GM18870 (cell line): ENCODE data around the gene KRTAP5-1.
"Not testable (repeated sequence)": the region's sequence is repeated elsewhere in the genome, so short reads cannot be mapped to it uniquely, and the experiment has no call there.

Source experiments
- ATAC-seq: cut with Tn5 transposase; IDR thresholded peaks from one replicate; pipeline ENCODE4 v1.9.1; 2021; ENCODE audit warnings: moderate library complexity; ENCODE audit not compliant: unreplicated experiment

KRTAP5-1 gene, protein sequence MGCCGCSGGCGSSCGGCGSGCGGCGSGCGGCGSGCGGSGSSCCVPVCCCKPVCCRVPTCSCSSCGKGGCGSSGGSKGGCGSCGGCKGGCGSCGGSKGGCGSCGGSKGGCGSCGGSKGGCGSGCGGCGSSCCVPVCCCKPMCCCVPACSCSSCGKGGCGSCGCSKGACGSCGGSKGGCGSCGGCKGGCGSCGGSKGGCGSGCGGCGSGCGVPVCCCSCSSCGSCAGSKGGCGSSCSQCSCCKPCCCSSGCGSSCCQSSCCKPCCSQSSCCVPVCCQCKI

GRCh38 chr11:1584661-1585370 is at the start of gene KRTAP5-1:
Gene KRTAP5-1 (minus strand): TSS chr11:1585283. CDS start chr11:1585249, 34 bp downstream.
- not testable (repeated sequence) for ATAC-seq

DNA sequence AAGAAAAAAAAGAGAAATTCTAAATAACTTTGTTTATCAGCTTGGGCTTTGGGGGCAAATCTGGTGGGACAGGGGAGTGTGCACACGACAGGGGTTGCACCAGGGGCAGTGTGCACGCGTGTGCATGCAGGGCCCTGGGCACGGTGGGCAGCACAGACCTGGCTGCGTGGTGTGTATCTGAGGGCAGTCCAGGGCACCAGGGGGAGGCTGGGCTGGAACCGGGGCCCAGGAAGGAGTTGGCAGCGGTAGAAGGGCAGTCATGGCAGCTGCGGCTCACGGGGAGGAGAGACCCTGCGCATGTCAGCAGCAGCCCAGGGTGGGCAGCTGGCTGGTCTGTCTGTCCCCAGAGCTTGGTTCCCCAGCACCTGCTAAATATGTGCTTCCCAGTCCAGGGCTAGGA is 48.8 kb upstream of the KRTAP5-1 start:
- ATAC-seq, result no peak

DNA sequence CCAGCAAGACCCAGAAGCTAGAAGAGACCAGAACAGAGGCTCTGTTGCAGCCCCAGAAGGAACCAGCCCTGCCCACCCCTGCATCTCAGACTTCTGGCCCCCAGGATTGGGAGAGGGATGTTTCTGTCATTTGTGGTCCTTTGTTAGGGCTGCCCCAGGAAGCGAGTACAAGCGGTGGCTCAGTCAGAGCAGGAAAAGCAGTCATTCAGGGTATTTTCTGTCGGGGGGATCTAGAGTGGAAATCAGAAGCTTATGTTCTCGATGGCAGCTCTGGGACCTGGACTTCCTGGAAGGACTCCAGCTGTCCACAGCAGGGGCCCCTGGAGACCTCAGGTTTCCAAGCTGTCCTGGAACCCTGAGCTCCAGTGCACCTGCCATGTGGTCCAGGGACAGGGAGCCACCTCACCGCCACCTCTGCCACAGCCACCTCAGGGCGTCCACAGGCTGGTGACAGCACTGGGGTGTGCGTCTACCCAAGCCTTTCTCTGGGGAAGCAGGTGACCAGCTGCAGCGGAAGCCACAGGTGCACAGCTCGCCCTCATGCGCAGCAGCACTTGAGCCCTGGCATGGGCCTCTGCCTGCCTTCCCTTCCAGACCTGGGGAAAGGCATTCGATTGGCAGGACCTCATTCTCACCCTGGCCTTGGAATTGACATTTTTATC is 47.1 kb upstream of the KRTAP5-1 start:
- no peak for ATAC-seq

DNA sequence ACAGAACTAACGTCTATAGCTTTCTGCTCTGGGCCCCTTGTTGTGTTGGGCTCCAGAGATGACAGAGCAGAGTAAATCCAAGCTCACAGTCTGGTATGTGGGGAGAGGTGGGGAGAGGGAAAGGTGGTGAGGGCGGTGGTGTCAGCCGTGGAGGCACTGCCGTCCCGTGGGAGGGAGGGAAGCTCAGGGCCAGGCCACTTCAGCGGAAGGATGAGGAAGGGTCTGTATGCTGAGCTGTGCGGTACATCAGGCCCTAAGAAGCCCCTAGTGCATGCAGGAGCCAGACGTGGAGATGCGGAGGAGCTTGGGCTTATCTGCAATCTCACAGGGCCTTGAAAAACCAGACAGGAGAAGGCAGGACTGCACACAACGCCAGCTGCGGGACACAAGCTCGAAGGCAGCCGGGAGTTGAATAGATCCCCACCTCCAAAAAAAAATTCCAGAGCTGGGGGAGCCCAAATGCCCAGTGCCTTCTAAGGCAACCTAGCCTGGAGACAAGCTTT is 46.0 kb upstream of the KRTAP5-1 start:
- ATAC-seq, result no peak

- ATAC-seq, result no peak
Observed at GRCh38 chr11:1630271-1630670, 45.2 kb upstream of the KRTAP5-1 start.

DNA sequence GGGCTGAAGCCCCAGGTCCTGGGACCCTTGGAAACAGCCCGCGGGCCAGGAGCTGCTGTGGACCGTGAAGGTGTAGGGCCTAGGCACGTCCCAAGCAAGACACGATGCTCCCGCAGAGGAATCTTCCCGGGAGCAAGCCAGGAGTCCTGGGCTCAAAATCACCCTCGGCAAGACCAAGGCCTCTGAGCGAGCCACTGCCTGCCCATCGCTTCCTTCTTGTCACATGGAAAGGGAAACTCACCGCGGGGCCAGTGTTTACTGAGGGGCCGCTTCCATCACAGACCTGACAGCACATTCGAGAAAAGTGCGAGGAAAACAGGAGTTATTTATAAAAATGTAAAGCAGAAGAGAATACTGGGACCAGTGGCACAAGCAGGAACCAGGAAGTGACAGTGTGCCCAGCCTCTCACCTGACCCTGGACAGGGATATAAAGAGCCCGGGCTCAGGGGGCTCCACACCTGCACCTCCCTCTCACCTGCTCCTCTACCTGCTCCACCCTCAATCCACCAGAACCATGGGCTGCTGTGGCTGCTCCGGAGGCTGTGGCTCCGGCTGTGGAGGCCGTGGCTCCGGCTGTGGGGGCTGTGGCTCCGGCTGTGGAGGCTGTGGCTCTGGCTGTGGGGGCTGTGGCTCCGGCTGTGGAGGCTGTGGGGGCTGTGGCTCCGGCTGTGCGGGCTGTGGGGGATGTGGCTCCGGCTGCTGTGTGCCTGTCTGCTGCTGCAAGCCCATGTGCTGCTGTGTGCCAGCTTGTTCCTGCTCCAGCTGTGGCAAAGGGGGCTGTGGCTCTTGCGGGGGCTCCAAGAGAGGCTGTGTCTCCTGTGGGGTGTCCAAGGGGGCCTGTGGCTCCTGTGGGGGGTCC is 44.5 kb upstream of the KRTAP5-1 start, which contains the start of gene KRTAP5-5:
Gene KRTAP5-5 (plus strand): TSS at position 450 of the 860 bp plus-strand sequence. CDS start 66 bp downstream, at position 516.
- no peak for ATAC-seq

GRCh38 chr11:1628506-1629325 is 43.6 kb upstream of the KRTAP5-1 start:
- ATAC-seq, result no peak

- no peak for ATAC-seq
Observed at GRCh38 chr11:1625541-1625940, 40.5 kb upstream of the KRTAP5-1 start.

DNA sequence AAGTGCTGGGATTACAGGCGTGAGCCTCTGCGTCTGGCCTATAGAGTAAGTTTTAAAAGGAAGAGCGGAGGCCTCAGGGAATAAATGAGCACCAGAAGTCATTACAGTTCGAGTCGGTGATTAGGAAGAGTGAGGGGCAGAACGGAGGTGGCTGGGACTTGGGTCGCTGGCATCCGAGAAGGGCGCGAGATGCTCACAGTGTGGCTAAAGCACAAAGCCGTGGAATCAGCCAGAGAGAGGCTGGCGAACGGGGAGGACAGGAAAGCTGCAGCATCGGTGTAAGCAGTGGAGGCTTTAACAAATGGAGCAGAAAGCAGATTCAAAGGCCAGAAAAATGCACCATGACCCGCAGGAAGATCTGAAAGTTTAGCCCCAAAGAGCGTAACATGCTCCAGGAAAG is 39.5 kb upstream of the KRTAP5-1 start:
- no peak for ATAC-seq

DNA sequence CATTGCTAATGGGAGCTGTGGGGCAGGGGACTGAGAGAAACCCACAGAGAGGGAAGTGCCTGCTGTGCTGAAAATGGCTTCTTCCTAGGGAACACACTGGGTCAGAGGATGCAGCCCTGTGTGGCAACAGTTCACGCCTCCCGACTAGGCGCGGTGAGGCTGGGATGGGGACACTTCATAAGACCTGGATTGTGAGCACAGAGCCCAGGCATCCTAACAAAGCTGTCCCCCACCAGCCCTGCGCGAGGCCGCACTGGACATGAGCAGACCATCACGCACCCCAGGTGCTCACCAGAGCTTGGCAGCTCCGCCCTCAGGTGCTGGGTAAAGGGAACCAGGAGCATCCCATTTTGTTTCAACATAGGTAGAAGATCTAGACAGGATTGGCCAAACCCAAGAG is 38.6 kb upstream of the KRTAP5-1 start:
- ATAC-seq, result no peak

DNA sequence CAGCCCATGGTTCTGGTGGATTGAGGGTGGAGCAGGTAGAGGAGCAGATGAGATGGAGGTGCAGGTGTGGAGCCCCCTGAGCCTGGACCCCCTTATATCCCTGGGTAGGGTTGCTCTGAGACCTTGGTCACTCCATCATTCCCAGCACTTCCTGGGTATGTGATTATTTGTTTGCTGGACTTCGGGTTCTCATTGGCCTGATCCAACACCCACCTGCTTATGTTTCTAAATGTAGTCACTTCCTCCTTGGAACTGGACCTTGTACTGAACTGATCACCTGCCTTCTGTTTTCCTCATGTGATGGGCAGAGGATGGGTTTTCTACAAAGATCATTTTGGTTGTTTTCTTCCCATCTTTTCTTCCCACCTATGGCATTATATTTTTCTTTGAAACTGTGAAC is 37.0 kb upstream of the KRTAP5-1 start, which contains the start of gene KRTAP5-4:
Gene KRTAP5-4 (minus strand): TSS at position 53 of the 400 bp plus-strand sequence. CDS start 45 bp downstream, at position 8.
- no peak for ATAC-seq

DNA sequence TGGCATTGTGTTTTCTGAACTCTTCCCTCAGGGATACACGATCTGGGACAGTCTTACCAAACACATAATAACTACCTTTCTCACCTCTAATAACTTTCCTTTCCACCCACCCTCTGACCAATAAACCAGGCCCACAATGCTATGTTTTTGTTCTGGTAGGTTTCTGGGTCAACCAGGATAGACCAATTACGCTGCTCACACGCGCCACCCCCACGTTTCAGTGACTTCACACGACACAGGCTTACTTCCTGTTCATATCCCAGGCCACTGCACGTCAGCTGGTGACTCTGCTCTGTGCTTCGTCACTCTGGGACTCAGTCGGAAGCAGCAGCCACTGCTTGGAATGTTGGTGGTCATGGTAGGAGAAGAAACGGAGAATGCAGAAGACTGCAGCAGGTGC is 34.4 kb upstream of the KRTAP5-1 start:
- ATAC-seq, result no peak

GRCh38 chr11:1618231-1618630 is 33.1 kb upstream of the KRTAP5-1 start:
- ATAC-seq, result no peak

- ATAC-seq, result no peak
Observed at GRCh38 chr11:1608363-1608762, 23.3 kb upstream of the KRTAP5-1 start, which contains the start of gene KRTAP5-3. Gene KRTAP5-3 (minus strand): TSS chr11:1608463. CDS start chr11:1608385, 78 bp downstream.

DNA sequence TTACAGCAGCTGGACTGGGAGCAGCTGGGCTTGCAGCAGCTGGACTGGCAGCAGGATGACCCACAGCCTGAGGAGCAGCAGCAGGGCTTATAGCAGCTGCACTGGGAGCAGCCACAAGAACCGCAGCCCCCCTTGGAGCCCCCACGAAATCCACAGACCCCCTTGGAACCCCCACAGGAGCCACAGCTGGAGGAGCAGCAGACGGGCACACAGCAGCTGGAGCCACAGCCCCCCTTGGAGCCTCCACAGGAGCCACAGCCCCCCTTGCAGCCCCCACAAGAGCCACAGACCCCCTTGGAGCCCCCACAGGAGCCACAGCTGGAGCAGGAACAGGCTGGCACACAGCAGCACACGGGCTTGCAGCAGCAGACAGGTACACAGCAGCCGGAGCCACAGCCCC is 22.8 kb upstream of the KRTAP5-1 start:
- not testable (repeated sequence) for ATAC-seq

GRCh38 chr11:1607156-1607845 is 22.2 kb upstream of the KRTAP5-1 start:
- not testable (repeated sequence) for ATAC-seq

DNA sequence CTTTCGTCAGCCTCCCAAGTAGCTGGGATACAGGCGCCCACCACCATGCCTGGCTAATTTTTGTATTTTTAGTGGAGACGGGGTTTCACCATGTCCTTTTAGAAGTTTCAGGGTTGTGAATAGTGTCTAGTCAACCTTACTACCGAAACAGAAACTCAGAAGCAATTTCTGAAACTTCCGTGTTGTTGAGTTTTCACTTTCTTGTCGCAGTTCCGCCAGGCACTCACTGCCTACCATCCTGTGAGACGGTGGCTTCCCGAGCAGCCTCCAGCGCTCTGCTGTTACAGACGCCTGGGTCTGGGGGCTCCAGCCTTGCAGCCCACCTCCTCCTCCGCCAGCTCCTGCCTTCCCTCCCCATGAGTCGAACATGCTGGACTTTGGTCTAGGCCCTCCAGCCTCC is 20.8 kb upstream of the KRTAP5-1 start:
- ATAC-seq, result not testable (repeated sequence)

DNA sequence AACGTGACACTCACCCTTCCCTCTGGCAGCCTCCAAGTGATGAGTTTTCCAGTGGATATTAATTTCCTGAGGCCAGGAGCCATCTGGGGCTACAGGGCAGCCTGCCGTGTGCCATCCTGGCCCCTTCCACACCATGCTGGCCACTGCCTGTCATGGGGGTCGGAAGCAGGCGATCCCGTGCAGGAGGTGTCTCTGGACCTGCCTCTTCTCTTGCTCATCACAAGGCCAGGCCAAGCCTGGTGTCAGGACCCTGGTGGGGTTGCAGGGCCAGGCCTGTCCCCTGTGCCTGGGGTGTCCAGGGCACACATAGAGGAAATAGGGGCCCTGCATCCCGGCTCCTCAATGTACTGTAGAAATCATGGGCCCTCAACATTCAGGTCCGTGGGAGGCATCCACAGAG is 19.6 kb upstream of the KRTAP5-1 start:
- ATAC-seq, result no peak

DNA sequence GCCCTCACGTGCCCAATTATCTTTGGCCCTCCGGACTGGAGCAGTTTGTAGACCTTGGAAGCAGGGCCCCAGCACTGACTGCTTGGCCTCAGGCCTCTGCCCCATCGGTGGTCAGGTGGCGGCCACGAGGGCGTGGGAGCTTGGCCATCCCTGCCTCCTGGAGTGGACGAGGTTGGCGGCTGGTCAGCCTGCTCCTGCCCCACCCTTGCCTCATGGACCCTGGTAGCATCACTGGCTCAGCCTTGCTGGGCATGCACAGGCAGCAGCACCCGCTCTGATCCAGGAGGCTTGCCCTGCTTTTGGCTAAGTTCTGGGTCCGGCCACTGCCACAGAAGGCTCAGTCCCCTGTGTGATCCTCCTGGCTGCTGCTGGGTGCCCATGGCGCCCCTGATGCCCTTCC is 19.1 kb upstream of the KRTAP5-1 start:
- no peak for ATAC-seq
